ENCODE data around the gene VANGL2. TPM values are rescaled to one million over a fixed set of nuclear protein-coding genes. Genes with fewer than 3 reads are reported as not detected.

Gene VANGL2
- total RNA-seq, 4 donors from 2014 or later, result 0.20 to 3.7 (median 2.7) TPM

GRCh38 chr1:160363010-160363409, 37.4 kb upstream of the VANGL2 start:
- intact Hi-C loops (cut with DNase I; ENCODE audit: low total_unique reads) (no loop called here), in situ Hi-C loops (cut with MboI; ENCODE audit: low pct_ligation_motif_present in 1 of 4, low pct_unique_long_range_greater_than_20kb in 1 of 4, low sequenced_read_pairs in 3 of 4) (no loop called here)
- no peaks in the 10 kb centered on the region for H3K9me3 ChIP-seq
- no peak overlapping the region for H3K4me3 ChIP-seq
- 49 to 80% methylated on average over 1 to 5 of the region's 5 CpGs for WGBS, 2 donors (ENCODE audit: low coverage in 1 of 2)
- peaks cover 0 to 7% (median 0%) of the 10 kb centered on the region in 4 donors for H3K36me3 ChIP-seq
- no peaks in the 10 kb centered on the region for H3K27me3 ChIP-seq
- no peak overlapping the region for H3K27ac ChIP-seq
- no peak for TF ChIP-seq POLR2A (IDR thresholded peaks at IDR 0.05)
- TF ChIP-seq EP300 (IDR thresholded peaks at IDR 0.05; ENCODE audit: low read depth), result no peak
- no peak for TF ChIP-seq CTCF (IDR thresholded peaks at IDR 0.05)
- TF ChIP-seq POLR2AphosphoS5 (IDR thresholded peaks at IDR 0.05), result no peak
- H3K4me1 ChIP-seq, result no peaks in the 10 kb centered on the region
- DNase-seq, result no peak

GRCh38 chr1:160363951-160364735, 36.2 kb upstream of the VANGL2 start:
- Histone ChIP-seq H3K4me3 (no peak overlapping the region), H3K9me3 (no peaks in the 10 kb centered on the region), H3K27ac (no peak overlapping the region), H3K27me3 (no peaks in the 10 kb centered on the region), H3K36me3 (no peaks in the 10 kb centered on the region), H3K4me1 (no peaks in the 10 kb centered on the region)
- DNase-seq, result no peak
- TF ChIP-seq EP300 (IDR thresholded peaks at IDR 0.05; ENCODE audit: low read depth) (no peak), POLR2AphosphoS5 (IDR thresholded peaks at IDR 0.05) (no peak), CTCF (IDR thresholded peaks at IDR 0.05) (no peak), POLR2A (IDR thresholded peaks at IDR 0.05) (no peak)
- WGBS, 2 donors (ENCODE audit: low coverage in 1 of 2), result 67 to 68% methylated on average over 8 to 12 of the region's 12 CpGs
- intact Hi-C loops (cut with DNase I; ENCODE audit: low total_unique reads) (no loop called here), in situ Hi-C loops (cut with MboI; ENCODE audit: low pct_ligation_motif_present in 1 of 4, low pct_unique_long_range_greater_than_20kb in 1 of 4, low sequenced_read_pairs in 3 of 4) (no loop called here)

DNA sequence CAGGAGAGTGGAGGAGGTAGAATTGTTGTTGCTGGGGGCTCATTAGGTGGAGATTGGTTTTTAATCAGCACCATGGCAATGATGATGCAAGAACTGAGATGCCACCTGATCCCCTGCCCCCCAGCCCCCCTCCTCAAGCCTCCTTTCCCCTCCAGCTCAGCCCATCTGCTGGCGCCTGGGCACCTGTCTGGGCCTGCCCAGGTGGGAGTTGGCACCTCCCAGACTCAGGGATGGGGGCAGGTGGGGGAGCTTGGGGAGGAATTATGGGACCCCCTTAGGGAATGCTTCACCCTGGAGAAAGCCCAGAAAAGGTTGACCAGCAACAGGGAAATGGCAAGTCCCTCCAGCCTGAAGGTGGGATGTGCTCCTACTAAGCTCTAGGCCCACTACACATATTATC, 35.0 kb upstream of the VANGL2 start:
- H3K4me3 ChIP-seq, result no peak overlapping the region
- no peaks in the 10 kb centered on the region for H3K36me3 ChIP-seq
- H3K4me1 ChIP-seq, result no peaks in the 10 kb centered on the region
- no peaks in the 10 kb centered on the region for H3K9me3 ChIP-seq
- no peaks in the 10 kb centered on the region for H3K27me3 ChIP-seq
- WGBS, 2 donors (ENCODE audit: low coverage in 1 of 2), result 86% methylated on average over 1 of the region's 1 CpG; no CpG with 5 or more reads in 1 of the 2 donors
- intact Hi-C loops (cut with DNase I; ENCODE audit: low total_unique reads) (loop anchor here (5.0 kb wide), 1 partner anchor 167 kb away; no protein-coding TSS in a partner anchor), in situ Hi-C loops (cut with MboI; ENCODE audit: low pct_ligation_motif_present in 1 of 4, low pct_unique_long_range_greater_than_20kb in 1 of 4, low sequenced_read_pairs in 3 of 4) (no loop called here)
- H3K27ac ChIP-seq, result no peak overlapping the region
- DNase-seq, result no peak
- TF ChIP-seq EP300 (IDR thresholded peaks at IDR 0.05; ENCODE audit: low read depth) (no peak), CTCF (IDR thresholded peaks at IDR 0.05) (no peak), POLR2AphosphoS5 (IDR thresholded peaks at IDR 0.05) (no peak), POLR2A (IDR thresholded peaks at IDR 0.05) (no peak)

DNA sequence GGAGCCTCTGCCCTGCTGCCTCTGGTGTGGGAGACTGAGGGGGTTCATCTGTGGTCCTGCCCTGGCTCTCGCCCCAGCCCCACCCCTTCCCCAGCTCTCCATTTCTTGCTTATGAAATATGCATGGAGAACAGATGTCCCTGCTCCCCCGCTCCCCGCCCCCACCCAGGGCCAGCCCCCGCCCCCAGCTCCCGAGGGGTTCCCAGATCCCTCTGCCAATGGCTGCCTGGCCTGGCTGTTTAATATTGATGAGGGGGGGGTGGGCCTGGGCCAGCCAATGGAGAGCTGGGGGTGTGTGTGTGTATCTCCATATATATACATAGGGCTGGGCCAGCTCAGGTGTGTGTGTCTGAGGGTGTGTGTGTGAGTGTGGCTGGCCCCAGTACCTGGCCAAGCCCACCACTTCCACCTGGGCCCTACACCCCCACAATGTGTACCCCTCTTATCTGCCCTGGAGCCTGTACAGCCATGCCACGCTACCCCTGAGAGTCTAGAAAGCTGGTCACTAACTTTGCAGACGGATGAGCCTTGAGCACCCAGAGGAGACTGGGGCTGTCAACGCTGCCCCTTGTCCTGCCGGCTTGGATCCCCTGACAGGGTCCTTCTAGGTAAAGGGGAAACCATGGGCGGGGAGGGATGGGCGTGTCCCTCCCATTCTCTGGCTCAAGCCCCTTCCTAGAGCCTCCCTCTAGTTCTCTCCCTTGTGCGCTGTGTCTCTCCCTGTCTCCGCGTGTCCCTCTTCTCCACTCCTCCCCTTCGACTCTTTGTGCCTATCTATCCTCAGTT, 33.4 kb upstream of the VANGL2 start, which contains the start of gene NHLH1:
Gene NHLH1, plus strand, starts transcription at position 341 of the 785 bp plus-strand sequence. CDS start 3,661 bp downstream, outside the sequence.
- Histone ChIP-seq H3K27me3 (peaks cover 5% of the 10 kb centered on the region), H3K4me1 (no peaks in the 10 kb centered on the region), H3K4me3 (no peak within 1 kb of the TSS), H3K36me3 (no peaks in the 10 kb centered on the region), H3K9me3 (no peaks in the 10 kb centered on the region), H3K27ac (no peak within 1 kb of the TSS)
- DNase-seq, result no peak
- in situ Hi-C loops (cut with MboI; ENCODE audit: low pct_ligation_motif_present in 1 of 4, low pct_unique_long_range_greater_than_20kb in 1 of 4, low sequenced_read_pairs in 3 of 4) (no loop called here), intact Hi-C loops (cut with DNase I; ENCODE audit: low total_unique reads) (loop anchor here (5.0 kb wide), 1 partner anchor 165 kb away; no protein-coding TSS in a partner anchor)
- 66% methylated on average over 14 of the region's 15 CpGs; no CpG with 5 or more reads in 1 of the 2 donors for WGBS, 2 donors (ENCODE audit: low coverage in 1 of 2)
- TF ChIP-seq CTCF (IDR thresholded peaks at IDR 0.05) (no peak), POLR2AphosphoS5 (IDR thresholded peaks at IDR 0.05) (no peak), EP300 (IDR thresholded peaks at IDR 0.05; ENCODE audit: low read depth) (no peak), POLR2A (IDR thresholded peaks at IDR 0.05) (no peak)

All from transverse colon (tissue), 4 donors.